ENCODE results near the gene XRCC4. TPM values are rescaled to one million over a fixed set of nuclear protein-coding genes. Genes with fewer than 3 reads are reported as not detected.

Gene XRCC4
- total RNA-seq, 1 experiment from 2014 or later: 10.8 TPM

GRCh38 chr5:83255268-83255667 is 177.9 kb downstream of the XRCC4 start:
- Mint-ChIP-seq H3K4me3 (no peak overlapping the region), H3K9me3 (peaks cover 0 to 3% of the 10 kb centered on the region in 2 experiments; a peak in 1 of 5 replicates), H3K27ac (no peak overlapping the region), H3K4me1 (peaks cover 6 to 8% of the 10 kb centered on the region in 2 experiments), H3K27me3 (ENCODE audit: low read depth) (no peaks in the 10 kb centered on the region), H3K36me3 (ENCODE audit: insufficient read depth in 1 of 3, low read depth in 3 of 3) (peaks cover 0 to 8% (median 3%) of the 10 kb centered on the region in 3 experiments; a peak in 3 of 7 replicates)
- no peak overlapping the region for H2BK120ac ChIP-seq (ENCODE audit: low read depth, low read length, poor library complexity, severe bottlenecking)
- TF ChIP-seq CTCF (conservative IDR thresholded peaks at IDR 0.05): no peak
- no peak overlapping the region for H2BK5ac ChIP-seq (ENCODE audit: insufficient read length, low read length)
- H4K8ac ChIP-seq (replicated peaks; ENCODE audit: insufficient read length, low read depth, low read length): no peak overlapping the region
- H3K4ac ChIP-seq (ENCODE audit: low read depth, low read length): no peak overlapping the region
- no peaks in the 10 kb centered on the region for H3K23me2 ChIP-seq (ENCODE audit: insufficient read length, low read depth, low read length, poor library complexity, severe bottlenecking)
- H3K9me3 ChIP-seq (ENCODE audit: control insufficient read depth, low read depth, low read length): no peaks in the 10 kb centered on the region
- no peak overlapping the region for H3K18ac ChIP-seq (ENCODE audit: insufficient read length, low read depth, low read length)
- no peak for DNase-seq
- H2AK5ac ChIP-seq (ENCODE audit: insufficient read length, low read length): no peak overlapping the region
- no peaks in the 10 kb centered on the region for H3K4me1 ChIP-seq (ENCODE audit: insufficient read depth, low read length)
- no peak overlapping the region for H2BK20ac ChIP-seq (ENCODE audit: low read depth, low read length, poor library complexity, severe bottlenecking)
- H2BK15ac ChIP-seq (ENCODE audit: low read depth, low read length): no peak overlapping the region
- H3K4me2 ChIP-seq (ENCODE audit: insufficient read depth, insufficient read length, low read length): no peak overlapping the region
- no peak overlapping the region for H2BK12ac ChIP-seq (ENCODE audit: insufficient read length, low read depth, low read length)
- H3T11ph ChIP-seq (ENCODE audit: low read length): no peak overlapping the region
- H2AFZ ChIP-seq (ENCODE audit: low read length): no peak overlapping the region
- no peaks in the 10 kb centered on the region for H4K20me1 ChIP-seq (ENCODE audit: control insufficient read depth, insufficient read depth, insufficient read length)
- H3K79me1 ChIP-seq (ENCODE audit: insufficient read depth, low read depth, low read length, poor library complexity, severe bottlenecking): no peaks in the 10 kb centered on the region
- H3K9ac ChIP-seq (ENCODE audit: extremely low read depth, insufficient read length, low read length): no peak overlapping the region
- no peak overlapping the region for H3K56ac ChIP-seq (ENCODE audit: insufficient read length, low read depth, low read length)
- no peak overlapping the region for H3K14ac ChIP-seq (ENCODE audit: insufficient read depth, low read length)
- H3K23ac ChIP-seq (ENCODE audit: insufficient read length, low read depth, low read length): no peak overlapping the region
- no peaks in the 10 kb centered on the region for H3K79me2 ChIP-seq (ENCODE audit: insufficient read depth, low read length)
- no peak overlapping the region for H4K5ac ChIP-seq (ENCODE audit: insufficient read length, low read depth, low read length)
- no CpG with 5 or more reads among the region's 1 CpG for WGBS (ENCODE audit: extremely low coverage, insufficient read length, low lambda C conversion rate)
- H4K91ac ChIP-seq (ENCODE audit: insufficient read length, low read depth, low read length): no peak overlapping the region
- no peaks in the 10 kb centered on the region for H3K27me3 ChIP-seq (ENCODE audit: insufficient read depth, low read length)
- H3K27ac ChIP-seq (ENCODE audit: insufficient read length, low read depth, low read length): no peak overlapping the region
